BE2C (cell line): Measurements from ENCODE around the gene NPAS2.

Experiments used
- DNase-seq: peaks from one replicate; pipeline ENCODE4 v3.0.0-alpha.2; 2020
- H3K27me3 ChIP-seq: fragments of 250-450 bp; sonication (Bioruptor Pico); 2 replicates; pipeline ENCODE4 v1.5.1; 2020; ENCODE audit warnings: mild to moderate bottlenecking
- H3K36me3 ChIP-seq: fragments of 250-450 bp; sonication (Bioruptor Pico); 2 replicates; pipeline ENCODE4 v1.5.1; 2020; ENCODE audit warnings: mild to moderate bottlenecking
- H3K4me1 ChIP-seq: fragments of 250-450 bp; sonication (Bioruptor Pico); 2 replicates; pipeline ENCODE4 v1.5.1; 2020
- H3K4me3 ChIP-seq: 2 replicates; pipeline ENCODE4 v1.5.1; 2011; ENCODE audit warnings: low read depth, low read length
- H3K9me3 ChIP-seq: fragments of 250-450 bp; sonication (Bioruptor Pico); 2 replicates; pipeline ENCODE4 v1.5.1; 2020
- CTCF ChIP-seq: IDR thresholded peaks from 2 replicates; pipeline ENCODE4 v1.5.1; 2012; ENCODE audit warnings: mild to moderate bottlenecking, low read depth, low read length

Gene NPAS2

GRCh38 chr2:100924122-100924519, 104.2 kb downstream of the NPAS2 start:
- no peak overlapping the region for H3K4me3 ChIP-seq
- H3K9me3 ChIP-seq: no peaks in the 10 kb centered on the region

GRCh38 chr2:100924520-100925451, 104.8 kb downstream of the NPAS2 start:
- Histone ChIP-seq H3K4me1 (no peaks in the 10 kb centered on the region), H3K4me3 (no peak overlapping the region)
- no peak for DNase-seq

More at GRCh38 chr2:100924122-100924519, 104.2 kb downstream of the NPAS2 start:
- DNase-seq: no peak
- Histone ChIP-seq H3K27me3 (no peaks in the 10 kb centered on the region), H3K4me1 (no peaks in the 10 kb centered on the region), H3K36me3 (no peaks in the 10 kb centered on the region)
- no peak for TF ChIP-seq CTCF

GRCh38 chr2:100928235-100928634, 108.3 kb downstream of the NPAS2 start:
- H3K9me3 ChIP-seq: no peaks in the 10 kb centered on the region
- no peak overlapping the region for H3K4me3 ChIP-seq
- no peak for TF ChIP-seq CTCF
- no peaks in the 10 kb centered on the region for H3K27me3 ChIP-seq
- DNase-seq: no peak
- no peaks in the 10 kb centered on the region for H3K4me1 ChIP-seq
- H3K36me3 ChIP-seq: no peaks in the 10 kb centered on the region

More at GRCh38 chr2:100924520-100925451, 104.8 kb downstream of the NPAS2 start:
- no peak for TF ChIP-seq CTCF
- Histone ChIP-seq H3K9me3 (no peaks in the 10 kb centered on the region), H3K36me3 (no peaks in the 10 kb centered on the region), H3K27me3 (no peaks in the 10 kb centered on the region)

DNA sequence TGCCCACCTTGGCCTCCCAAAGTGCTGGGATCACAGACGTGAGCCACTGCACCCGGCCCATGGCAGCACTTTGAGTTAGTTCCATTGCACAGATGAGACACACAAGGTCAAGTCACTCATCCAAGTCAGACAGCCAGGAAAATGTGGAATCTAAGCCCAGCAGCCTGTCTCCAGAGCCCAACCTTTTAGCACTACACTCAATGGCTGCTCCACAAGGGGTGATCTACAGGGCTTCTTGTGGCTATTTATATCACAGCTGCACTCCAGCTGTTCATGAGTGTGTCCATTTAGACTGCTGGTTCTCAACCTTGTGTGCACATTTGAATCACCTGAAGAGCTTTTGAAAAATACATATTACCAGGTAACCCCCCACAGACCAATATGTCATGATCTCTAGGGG, 109.2 kb downstream of the NPAS2 start:
- Histone ChIP-seq H3K9me3 (no peaks in the 10 kb centered on the region), H3K4me3 (no peak overlapping the region), H3K27me3 (no peaks in the 10 kb centered on the region), H3K36me3 (no peaks in the 10 kb centered on the region), H3K4me1 (no peaks in the 10 kb centered on the region)
- no peak for DNase-seq
- no peak for TF ChIP-seq CTCF

DNA sequence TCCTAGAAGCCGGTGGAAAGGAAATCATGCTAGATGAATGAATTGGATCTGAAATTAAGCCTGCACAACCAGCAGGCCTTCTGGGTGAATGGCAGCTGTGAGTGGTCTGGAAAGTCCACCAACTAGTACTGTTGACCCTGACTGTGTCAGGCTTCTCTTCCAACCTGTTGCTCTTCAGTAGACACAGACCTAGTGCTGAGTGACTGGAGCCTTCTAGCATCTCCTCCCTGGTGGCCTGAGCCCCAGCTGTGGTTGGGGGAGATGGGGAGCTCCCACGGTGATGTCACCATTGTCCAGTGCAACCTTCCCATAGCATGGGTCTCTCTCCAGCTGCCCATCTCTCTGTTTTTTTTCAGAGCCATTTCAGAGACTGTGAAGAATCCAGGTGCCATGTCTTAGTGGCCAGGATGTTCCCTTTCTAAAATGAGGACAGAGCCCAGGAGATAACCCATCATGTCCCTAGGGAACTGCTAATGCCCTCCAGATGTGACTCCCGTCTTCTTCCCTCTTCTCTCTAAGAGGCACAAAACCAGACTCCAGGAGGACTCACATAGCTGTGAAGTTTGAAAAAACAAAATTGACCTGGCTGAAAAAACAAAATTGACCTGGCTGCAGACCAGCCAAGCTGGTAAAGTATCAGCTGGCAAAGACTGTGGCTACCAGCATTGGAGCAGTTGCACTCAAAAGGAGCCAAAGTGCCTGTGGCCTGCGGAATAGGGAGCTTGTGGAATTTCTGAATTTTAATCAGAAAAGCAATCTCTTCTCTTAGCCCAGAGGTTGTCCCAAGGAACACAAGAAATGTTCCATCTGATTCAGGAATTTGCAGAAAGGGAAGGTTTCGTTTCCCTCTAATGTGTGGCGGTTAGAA, 114.8 kb downstream of the NPAS2 start:
- no peaks in the 10 kb centered on the region for H3K36me3 ChIP-seq
- H3K9me3 ChIP-seq: no peaks in the 10 kb centered on the region
- H3K4me1 ChIP-seq: no peaks in the 10 kb centered on the region
- H3K4me3 ChIP-seq: no peak overlapping the region
- no peak for DNase-seq
- no peak for TF ChIP-seq CTCF
- no peaks in the 10 kb centered on the region for H3K27me3 ChIP-seq
